Measurements from ENCODE around the gene MACO1. TPM values are rescaled to one million over a fixed set of nuclear protein-coding genes. Genes with fewer than 3 reads are reported as not detected.

MACO1 gene
- total and polyA plus RNA-seq, 10 donors = 6.9 to 21.0 (median 17.3) TPM

- no peak for DNase-seq
- Histone ChIP-seq H3K4me3 (no peak overlapping the region), H3K4me1 (peaks cover 7 to 22% (median 19%) of the 10 kb centered on the region in 6 donors), H3K9me3 (no peaks in the 10 kb centered on the region), H3K27me3 (replicated peaks in 1 of 7) (no peaks in the 10 kb centered on the region), H3K36me3 (no peaks in the 10 kb centered on the region), H3K27ac (no peak overlapping the region)
- 79 to 100% (median 93%) methylated on average over 1 of the region's 1 CpG for WGBS, 5 donors
- intact Hi-C loops (cut with DNase I; ENCODE audit: low total_unique reads) = no loop called here
- TF ChIP-seq POLR2A (IDR thresholded peaks at IDR 0.05) (no peak), POLR2AphosphoS5 (IDR thresholded peaks at IDR 0.05) (no peak), CTCF (IDR thresholded peaks at IDR 0.05 in 8 of 11, conservative IDR thresholded peaks at IDR 0.05 in 3 of 11) (no peak)
These were observed 3.0 kb upstream of the MACO1 start for GRCh38 chr1:25427696-25428095.

GRCh38 chr1:25428475-25429166 is 2.1 kb upstream of the MACO1 start:
- intact Hi-C loops (cut with DNase I; ENCODE audit: low total_unique reads) = no loop called here
- Histone ChIP-seq H3K27me3 (replicated peaks in 1 of 7) (no peaks in the 10 kb centered on the region), H3K36me3 (no peaks in the 10 kb centered on the region), H3K27ac (no peak overlapping the region), H3K4me1 (peaks cover 10 to 31% (median 28%) of the 10 kb centered on the region in 6 donors), H3K4me3 (no peak overlapping the region), H3K9me3 (no peaks in the 10 kb centered on the region)
- DNase-seq = no peak
- no peak for TF ChIP-seq POLR2A (IDR thresholded peaks at IDR 0.05)
- no peak for TF ChIP-seq CTCF (IDR thresholded peaks at IDR 0.05 in 8 of 11, conservative IDR thresholded peaks at IDR 0.05 in 3 of 11)
- 90 to 97% (median 92%) methylated on average over 7 of the region's 7 CpGs for WGBS, 5 donors

- TF ChIP-seq POLR2A (IDR thresholded peaks at IDR 0.05) (no peak), CTCF (IDR thresholded peaks at IDR 0.05 in 8 of 11, conservative IDR thresholded peaks at IDR 0.05 in 3 of 11) (peak in 5 of 11 experiments; percentile 0 to 39 (median 25)), POLR2AphosphoS5 (IDR thresholded peaks at IDR 0.05) (peak in 2 of 3 donors; percentile 22 to 30)
- no peaks in the 10 kb centered on the region for H3K36me3 ChIP-seq
- no peaks in the 10 kb centered on the region for H3K27me3 ChIP-seq (replicated peaks in 1 of 7)
- peak; percentile 94 for DNase-seq
- peak overlapping the region; percentile 85 to 96 (median 92) for H3K27ac ChIP-seq
- no peaks in the 10 kb centered on the region for H3K9me3 ChIP-seq
- 0 to 1% (median 0%) methylated on average over 21 to 89 of the region's 89 CpGs for WGBS, 5 donors
- peaks cover 27 to 57% (median 54%) of the 10 kb centered on the region in 6 donors for H3K4me1 ChIP-seq
- H3K4me3 ChIP-seq = peak overlapping the region; percentile 60 to 100 (median 94)
- intact Hi-C loops (cut with DNase I; ENCODE audit: low total_unique reads) = no loop called here
These were observed 527 bp downstream of the MACO1 start for GRCh38 chr1:25430967-25431881.
